ENCODE data around the gene TMEM87B. TPM values are rescaled to one million over a fixed set of nuclear protein-coding genes. Genes with fewer than 3 reads are reported as not detected.

TMEM87B gene
- total and polyA plus RNA-seq, 7 experiments from 2014 or later, result 7.3 to 26.9 (median 15.4) TPM

Other genes with a start within 250 kb of the TMEM87B start
- 10 to 100 TPM; 51.8 to 77.2 (median 62.7) TPM for gene ANAPC1, start 171.1 kb upstream of the TMEM87B start, total RNA-seq
- 10 to 100 TPM; 30.6 to 31.4 TPM for gene ANAPC1, start 171.1 kb upstream of the TMEM87B start, polyA plus RNA-seq
- gene MERTK, start 156.7 kb upstream of the TMEM87B start, total RNA-seq, result 1 to 10 TPM in 3 of 5 experiments, under 1 TPM in 2; 0.22 to 2.6 (median 1.2) TPM
- not detected for gene MERTK, start 156.7 kb upstream of the TMEM87B start, polyA plus RNA-seq
- 10 to 100 TPM; 12.1 to 36.3 (median 20.5) TPM for gene FBLN7, start 83.1 kb downstream of the TMEM87B start, total RNA-seq
- 10 to 100 TPM; 21.0 to 29.0 TPM for gene FBLN7, start 83.1 kb downstream of the TMEM87B start, polyA plus RNA-seq
- gene ZC3H8, start 199.8 kb downstream of the TMEM87B start, total RNA-seq, result 10 to 100 TPM in 4 of 5 experiments, 1 to 10 TPM in 1; 8.8 to 23.6 (median 17.2) TPM
- gene ZC3H8, start 199.8 kb downstream of the TMEM87B start, polyA plus RNA-seq, result 10 to 100 TPM; 13.6 to 18.0 TPM
- gene ZC3H6, start 220.3 kb downstream of the TMEM87B start, total RNA-seq, result 10 to 100 TPM; 11.8 to 42.1 (median 23.7) TPM
- 1 to 10 TPM; 9.1 to 9.4 TPM for gene ZC3H6, start 220.3 kb downstream of the TMEM87B start, polyA plus RNA-seq